Ishikawa (cell line): ENCODE data around the gene CCDC71.

ENCODE experiments used
- CEBPB ChIP-seq: IDR thresholded peaks from 2 replicates; pipeline ENCODE4 v1.6.1; 2012
- CREB1 ChIP-seq: IDR thresholded peaks from 2 replicates; pipeline ENCODE4 v1.6.1; 2012; ENCODE audit warnings: low read depth
- EGR1 ChIP-seq: IDR thresholded peaks from 2 replicates; pipeline ENCODE4 v1.6.1; 2012
- EP300 ChIP-seq: IDR thresholded peaks from 2 replicates; pipeline ENCODE4 v1.6.1; 2012; ENCODE audit warnings: borderline replicate concordance
- FOXM1 ChIP-seq: IDR thresholded peaks from 2 replicates; pipeline ENCODE4 v1.6.1; 2012; ENCODE audit warnings: low read depth, borderline replicate concordance
- NFIC ChIP-seq: IDR thresholded peaks from 2 replicates; pipeline ENCODE4 v1.6.1; 2012
- RAD21 ChIP-seq: IDR thresholded peaks from 2 replicates; pipeline ENCODE4 v1.6.1; 2012; ENCODE audit warnings: low read depth
- REST ChIP-seq: IDR thresholded peaks from 2 replicates; pipeline ENCODE4 v1.6.1; 2012; ENCODE audit warnings: low read depth, mild to moderate bottlenecking
- TAF1 ChIP-seq: IDR thresholded peaks from 2 replicates; pipeline ENCODE4 v1.6.1; 2012; ENCODE audit warnings: low read depth, mild to moderate bottlenecking
- TCF12 ChIP-seq: IDR thresholded peaks from 2 replicates; pipeline ENCODE4 v1.6.1; 2012; ENCODE audit warnings: low read depth
- TEAD4 ChIP-seq: IDR thresholded peaks from 2 replicates; pipeline ENCODE4 v1.6.1; 2012
- USF1 ChIP-seq: IDR thresholded peaks from 2 replicates; pipeline ENCODE4 v1.6.1; 2012
- YY1 ChIP-seq: IDR thresholded peaks from 2 replicates; pipeline ENCODE4 v1.6.1; 2012; ENCODE audit warnings: low read depth
- ZBTB7A ChIP-seq: IDR thresholded peaks from 2 replicates; pipeline ENCODE4 v1.6.1; 2012; ENCODE audit warnings: low read depth
- TF ChIP-seq, protein P1 (sequence below): IDR thresholded peaks from 2 replicates; pipeline ENCODE4 v1.6.1; 2012

Gene CCDC71

GRCh38 chr3:49131040-49131439 is 35.1 kb downstream of the CCDC71 start:
- TF ChIP-seq YY1 = no peak
- TF ChIP-seq REST = no peak
- TF ChIP-seq TEAD4 = no peak
- no peak for TF ChIP-seq FOXM1
- TF ChIP-seq NFIC = no peak

- TF ChIP-seq ZBTB7A (no peak), TEAD4 (no peak), REST (no peak), EGR1 (no peak), CREB1 (no peak), EP300 (no peak), FOXM1 (no peak), NFIC (no peak), CEBPB (no peak), TAF1 (no peak), TCF12 (no peak), YY1 (no peak)
- TF ChIP-seq, protein P1, sequence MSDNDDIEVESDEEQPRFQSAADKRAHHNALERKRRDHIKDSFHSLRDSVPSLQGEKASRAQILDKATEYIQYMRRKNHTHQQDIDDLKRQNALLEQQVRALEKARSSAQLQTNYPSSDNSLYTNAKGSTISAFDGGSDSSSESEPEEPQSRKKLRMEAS = no peak
Observed at GRCh38 chr3:49124991-49125670, 41.0 kb downstream of the CCDC71 start.

- TF ChIP-seq, protein P1 = no peak
- no peak for TF ChIP-seq EP300
- TF ChIP-seq FOXM1 = no peak
- TF ChIP-seq EGR1 = no peak
- TF ChIP-seq REST = no peak
- TF ChIP-seq USF1 = no peak
- no peak for TF ChIP-seq TEAD4
Observed at GRCh38 chr3:49124203-49124602, 41.9 kb downstream of the CCDC71 start.

DNA sequence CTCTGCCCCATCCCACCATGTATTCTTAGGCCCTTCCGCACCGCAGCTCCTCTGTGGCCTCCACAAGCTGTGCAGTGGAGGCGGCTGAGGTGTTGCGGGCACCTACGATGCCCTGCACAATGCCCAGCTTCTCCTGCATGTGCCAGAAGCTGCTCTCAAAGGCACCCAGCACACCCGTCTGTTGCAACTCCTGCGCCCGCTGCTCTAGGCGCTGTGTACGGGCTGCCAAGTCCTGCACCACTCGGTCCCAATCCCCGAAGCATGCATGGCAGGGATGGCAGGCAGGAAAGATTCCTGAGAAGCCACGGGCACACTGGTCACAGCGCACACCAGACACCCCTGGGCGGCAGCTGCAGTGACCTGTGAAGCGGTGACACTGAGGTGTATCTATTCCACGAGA is 42.4 kb downstream of the CCDC71 start:
- TF ChIP-seq EGR1 = no peak
- no peak for TF ChIP-seq USF1
- no peak for TF ChIP-seq REST
- TF ChIP-seq EP300 = no peak
- no peak for TF ChIP-seq ZBTB7A
- no peak for TF ChIP-seq TCF12
- no peak for TF ChIP-seq TEAD4
- TF ChIP-seq YY1 = no peak
- TF ChIP-seq CREB1 = no peak
- TF ChIP-seq FOXM1 = no peak
- no peak for TF ChIP-seq RAD21
- TF ChIP-seq, protein P1 = no peak
- no peak for TF ChIP-seq TAF1
- TF ChIP-seq CEBPB = no peak
